Epidermal melanocyte (primary cell): Measurements from ENCODE around the gene WDFY2.
A peak's percentile ranks its signal among the peaks of the same experiment; 100 is the strongest.
"Not testable (repeated sequence)": the region's sequence is repeated elsewhere in the genome, so short reads cannot be mapped to it uniquely, and the experiment has no call there.

Experiments
- DNase-seq: peaks from one replicate; pipeline ENCODE4 v3.0.0; 2011; ENCODE audit warnings: low spot score; ENCODE audit not compliant: insufficient read length

Gene WDFY2

DNA sequence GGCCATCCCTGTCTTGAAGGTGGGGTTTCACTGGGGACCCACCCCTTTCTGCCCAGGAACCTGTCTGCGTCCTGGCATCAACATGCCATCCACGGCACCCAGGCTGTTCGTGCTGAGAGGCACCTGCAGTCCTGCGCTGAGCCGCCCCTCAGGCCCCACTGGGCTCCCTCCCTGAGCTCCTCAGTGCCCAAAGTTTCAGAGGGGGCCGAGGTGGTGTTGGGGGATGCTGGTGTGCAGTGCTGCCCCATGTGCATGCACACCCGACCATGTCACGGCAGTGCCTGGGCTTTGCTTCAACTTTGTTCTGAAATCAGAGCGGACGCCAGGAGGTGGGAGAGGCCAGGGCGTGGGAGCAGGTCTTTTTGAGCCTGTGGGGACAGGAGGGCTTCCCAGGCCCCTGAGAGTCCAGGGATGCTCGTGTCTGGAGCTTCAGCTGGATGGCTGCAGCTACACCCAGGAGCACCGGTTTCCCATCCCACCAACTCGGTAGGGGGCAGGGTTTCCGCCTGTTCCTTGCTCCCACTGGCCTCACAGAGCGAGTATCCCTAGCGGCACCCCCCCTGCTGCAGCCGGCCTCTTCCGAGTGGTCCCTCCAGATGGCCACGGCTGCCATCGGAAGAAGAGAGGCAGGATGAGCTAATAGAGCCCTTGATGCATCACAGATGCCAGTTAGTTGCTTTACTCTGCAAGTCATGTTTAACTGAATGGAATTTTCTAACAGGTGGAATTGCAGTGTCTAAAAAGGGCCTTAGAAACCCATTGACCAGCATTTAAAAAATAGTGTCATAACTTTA, 44.0 kb downstream of the WDFY2 start:
- no peak for DNase-seq

DNA sequence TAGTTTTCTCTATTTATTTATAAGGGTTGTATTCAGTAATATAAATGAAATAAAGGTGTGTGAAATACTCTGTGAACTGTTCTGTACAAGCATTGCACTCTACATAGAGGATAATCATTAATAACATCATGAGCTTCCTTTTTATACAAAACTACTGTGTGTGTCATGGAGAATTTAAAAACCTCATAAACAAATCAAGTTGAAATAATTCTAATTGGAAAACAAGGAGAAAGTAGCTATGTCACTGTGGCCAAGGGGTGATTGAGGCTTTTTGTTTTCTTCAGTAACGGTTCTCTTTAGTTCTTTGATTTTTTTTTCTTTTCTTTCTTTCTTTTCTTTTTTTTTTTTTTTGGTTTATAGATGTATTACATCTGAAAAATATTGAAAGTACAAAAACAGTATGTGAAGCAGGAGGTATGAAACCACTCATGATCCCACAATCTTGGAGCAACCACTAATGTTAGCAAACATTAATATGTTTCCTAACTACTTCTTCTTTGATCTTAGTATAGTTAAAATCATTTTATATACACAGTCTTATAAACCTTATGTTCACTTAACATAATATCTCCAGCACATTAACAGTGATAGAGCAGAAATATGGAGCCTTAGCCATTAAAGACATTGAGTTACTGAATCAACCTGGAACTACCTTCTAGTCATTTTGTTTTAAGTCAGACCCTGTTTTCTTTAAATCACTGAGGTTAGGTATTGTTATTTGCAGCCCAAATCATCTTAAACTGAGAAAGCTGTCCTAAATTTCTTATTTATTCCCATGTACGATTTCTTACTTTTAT, 45.4 kb downstream of the WDFY2 start:
- DNase-seq, result no peak

DNA sequence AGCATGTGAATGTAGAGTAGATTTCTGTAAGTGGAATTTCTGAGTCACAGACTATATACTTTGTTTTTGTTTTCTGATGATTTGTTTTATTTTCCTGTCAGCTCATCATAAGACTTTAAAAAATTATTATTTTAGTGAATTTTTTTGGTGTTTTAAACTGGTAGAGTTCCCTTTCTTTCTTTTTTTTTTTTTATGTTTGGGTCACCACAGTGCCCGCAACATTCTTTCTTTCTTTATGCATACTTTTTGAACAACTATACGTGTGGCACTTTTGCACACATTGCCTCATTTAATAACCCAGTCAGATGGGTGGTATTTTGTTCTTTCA, 46.0 kb downstream of the WDFY2 start:
- no peak for DNase-seq

DNA sequence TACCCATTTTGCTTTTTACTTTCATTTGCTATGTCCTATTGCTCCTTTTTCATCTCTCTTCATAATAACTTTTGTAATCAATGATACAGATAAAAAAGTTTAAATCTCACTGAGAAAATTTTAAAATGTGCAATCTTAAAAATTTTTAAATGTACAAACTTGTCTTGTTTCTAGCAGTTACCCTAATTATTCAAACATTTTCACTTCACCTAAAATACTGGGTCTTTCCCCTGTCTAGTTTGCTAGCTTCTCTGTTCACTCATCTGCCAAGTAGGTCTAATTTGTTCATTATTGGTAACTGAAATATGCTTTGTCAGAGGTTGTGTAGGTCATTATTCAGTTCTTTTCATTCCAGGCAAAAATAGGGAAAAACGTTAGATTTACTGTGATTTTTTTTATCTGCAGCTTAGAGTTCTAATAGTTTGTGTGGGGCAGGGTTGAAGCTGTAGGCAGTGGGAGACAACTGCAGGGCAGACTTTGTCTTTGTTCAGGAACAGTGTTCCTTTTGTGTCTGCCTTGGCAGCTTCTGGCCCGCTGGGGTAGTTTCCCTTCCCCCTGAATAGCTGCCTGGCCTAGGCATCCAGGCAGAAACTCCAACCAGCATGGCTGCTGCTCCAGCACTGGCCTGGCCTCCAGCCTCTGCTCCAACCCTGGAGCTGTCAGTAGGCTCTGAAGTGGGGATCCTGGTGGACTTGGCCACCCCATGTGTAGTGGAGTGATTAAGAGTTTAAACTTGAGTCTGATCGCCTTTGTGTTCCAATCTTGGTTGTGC, 48.5 kb downstream of the WDFY2 start:
- no peak for DNase-seq

DNA sequence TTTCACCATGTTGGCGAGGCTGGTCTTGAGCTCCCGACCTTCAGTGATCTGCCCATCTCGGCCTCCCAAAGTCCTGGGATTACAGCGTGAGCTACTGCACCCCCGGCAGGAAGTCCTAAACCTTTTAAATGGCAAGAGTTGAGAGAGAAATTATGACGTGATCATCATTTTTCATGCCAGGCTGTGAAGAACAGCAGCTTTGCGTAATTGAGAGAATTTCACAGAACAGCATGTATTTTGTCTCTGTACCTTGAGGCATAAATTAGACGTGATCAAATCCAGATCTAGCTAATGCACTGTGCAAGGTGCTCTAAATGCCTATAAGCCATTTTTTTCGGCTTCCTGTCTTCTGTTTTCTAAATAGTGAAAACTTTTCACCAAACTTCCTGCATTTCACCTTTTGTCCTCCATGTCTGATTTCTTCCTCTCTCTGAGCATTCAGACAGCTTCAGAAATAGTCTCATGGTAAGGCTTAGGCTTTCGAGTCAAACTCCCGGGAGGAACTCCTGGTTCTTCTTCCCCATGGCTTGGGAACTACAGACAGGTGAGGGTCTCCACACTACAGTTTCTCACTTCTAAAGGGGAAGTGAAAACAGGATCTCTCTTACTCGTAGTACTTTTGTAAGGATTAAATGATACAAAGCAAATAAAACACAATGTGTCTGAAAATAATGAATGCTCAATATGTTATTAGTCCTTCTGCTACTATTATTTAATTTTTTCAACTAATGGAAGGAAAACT, 51.0 kb downstream of the WDFY2 start:
- DNase-seq, result no peak

DNA sequence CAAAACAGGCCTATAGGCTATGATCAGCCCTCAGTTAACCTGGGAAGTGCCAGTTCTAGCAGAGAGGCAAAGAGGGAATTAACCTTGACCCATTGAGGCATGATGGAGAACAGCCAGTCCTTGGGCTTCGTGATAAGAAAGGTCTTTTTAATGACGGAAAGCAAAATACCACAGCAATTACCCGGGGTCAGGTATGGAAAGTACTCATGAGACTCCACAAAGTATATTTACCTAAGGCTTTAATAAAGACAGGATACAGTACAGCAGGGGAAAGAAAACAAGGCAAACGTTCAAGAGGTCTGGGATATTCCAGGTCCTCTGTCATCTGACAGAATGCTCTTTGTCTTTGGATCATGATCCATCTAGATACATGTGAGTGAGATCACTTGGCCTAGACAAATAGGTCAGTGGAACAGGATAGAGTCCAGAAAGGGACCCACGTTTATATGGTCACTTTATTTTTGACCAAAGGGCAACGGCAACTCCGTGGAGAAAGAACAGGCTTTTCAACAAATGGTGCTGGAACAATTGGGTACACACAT, 52.2 kb downstream of the WDFY2 start:
- DNase-seq, result no peak

DNA sequence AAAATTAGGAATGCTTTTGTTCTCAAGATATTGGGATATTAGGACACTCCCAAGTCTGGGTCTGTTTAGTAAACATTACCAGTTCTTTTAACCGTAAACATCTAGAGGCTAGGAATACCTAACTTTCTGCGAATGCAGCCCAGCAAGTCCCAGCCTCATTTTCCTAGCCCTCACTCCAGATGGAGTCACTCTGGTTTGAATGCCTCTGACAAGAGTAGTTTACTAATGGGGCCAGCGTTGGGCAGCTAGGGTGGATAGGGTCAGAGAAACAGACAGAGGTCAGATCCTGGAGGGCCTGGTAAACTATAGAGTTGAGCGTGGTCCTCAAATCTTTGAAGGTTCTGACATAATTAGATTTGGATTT, 53.6 kb downstream of the WDFY2 start:
- no peak for DNase-seq

DNA sequence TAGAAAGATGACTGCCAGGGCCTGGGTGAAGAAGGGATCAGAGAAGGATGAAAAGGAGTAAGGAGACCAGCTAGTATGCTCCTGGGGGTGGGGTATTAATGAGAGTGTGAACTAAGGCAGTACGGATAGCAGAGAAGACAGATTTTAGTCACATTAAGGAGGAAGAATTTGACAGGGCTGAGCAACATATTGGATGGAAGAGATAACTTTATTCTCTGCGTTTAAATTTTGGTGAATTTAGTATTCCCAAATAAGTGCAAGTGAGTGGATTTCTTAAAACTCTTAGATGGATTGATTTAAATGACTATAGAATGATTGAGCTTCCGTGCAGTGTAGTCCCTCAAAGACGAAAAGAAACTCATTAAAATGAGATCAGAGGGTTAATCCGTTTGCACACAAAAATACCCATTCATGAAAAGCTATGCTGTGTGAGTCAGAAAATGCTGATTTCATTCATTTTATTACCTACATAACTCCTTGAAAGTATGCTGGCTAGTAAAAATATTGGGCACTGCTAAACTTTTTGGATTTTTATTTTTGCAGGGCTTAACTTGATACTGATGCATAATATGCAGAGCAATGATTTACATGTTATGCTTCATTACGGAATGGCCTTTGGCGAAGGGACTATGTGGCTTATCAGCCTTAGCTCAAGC, 54.1 kb downstream of the WDFY2 start:
- DNase-seq, result no peak

DNA sequence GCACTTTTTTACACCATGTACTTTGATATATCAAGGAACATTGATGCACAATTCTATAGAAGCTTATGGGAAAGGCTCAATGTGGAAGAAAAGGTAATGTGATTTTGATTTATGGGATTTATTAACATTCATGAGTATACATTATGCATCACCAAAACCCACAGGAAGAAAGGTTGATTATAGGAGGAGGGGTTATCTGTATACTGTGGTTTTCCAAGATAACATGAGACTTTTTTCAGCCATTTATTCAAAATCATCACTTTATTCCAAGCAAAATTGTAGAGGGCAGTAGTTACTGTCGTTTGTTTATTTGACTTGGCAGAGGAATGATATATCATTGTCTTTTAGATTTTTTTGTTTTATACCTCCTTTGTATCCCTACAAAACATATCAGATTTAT, 54.9 kb downstream of the WDFY2 start:
- no peak for DNase-seq

DNA sequence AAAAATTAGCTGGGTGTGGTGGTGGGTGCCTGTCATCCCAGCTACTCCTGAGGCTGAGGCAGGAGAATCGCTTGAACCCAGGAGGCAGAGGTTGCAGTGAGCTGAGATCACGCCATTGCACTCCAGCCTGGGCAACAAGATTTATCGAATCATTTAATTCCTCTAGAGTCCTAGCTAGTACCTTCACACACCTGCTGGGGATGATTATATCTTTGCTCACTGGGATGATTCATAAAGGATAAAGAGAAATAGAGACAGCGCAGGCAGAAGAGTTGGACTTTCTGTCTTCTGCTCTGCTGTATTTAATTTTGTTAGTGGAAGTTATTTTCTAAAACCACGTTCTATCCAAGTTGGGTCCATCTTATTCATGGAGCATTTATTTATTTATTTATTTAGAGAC, 56.4 kb downstream of the WDFY2 start:
- not testable (repeated sequence) for DNase-seq

DNA sequence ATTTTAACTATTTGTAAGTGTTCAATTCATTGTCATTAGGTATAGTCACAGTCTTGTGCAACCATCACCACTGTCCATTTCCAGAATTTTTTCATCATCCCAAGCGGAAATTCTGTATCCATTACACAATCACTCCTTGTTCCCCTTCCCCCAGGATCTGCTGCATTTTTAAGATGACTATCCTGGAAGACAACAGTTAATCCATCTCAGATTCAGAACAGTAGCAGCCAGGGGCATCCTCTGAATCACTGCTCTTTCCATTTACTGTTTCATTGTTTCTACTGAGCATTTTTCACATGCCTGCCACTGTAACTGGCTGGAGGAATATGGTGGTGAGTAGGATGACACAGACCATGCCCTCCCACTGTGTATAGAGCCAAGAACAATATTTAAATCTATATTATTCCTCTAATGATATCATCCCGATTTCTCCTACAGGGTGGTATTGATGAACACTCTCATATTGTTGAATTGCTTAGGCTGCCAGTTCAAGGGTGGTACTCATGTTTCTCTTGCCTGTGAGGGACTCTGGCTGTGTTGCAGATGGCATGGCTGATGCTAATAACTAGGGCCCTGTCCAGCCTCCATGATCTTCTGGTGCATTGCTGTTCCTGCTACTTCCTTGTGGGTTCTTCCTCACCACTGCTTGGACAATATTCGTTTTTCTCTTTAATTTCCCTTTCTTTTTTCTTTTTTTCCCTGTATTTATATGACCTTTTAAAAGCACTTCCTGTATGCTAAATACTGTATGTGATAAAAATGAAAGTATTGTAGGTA, 59.0 kb downstream of the WDFY2 start:
- peak; percentile 54 for DNase-seq

DNA sequence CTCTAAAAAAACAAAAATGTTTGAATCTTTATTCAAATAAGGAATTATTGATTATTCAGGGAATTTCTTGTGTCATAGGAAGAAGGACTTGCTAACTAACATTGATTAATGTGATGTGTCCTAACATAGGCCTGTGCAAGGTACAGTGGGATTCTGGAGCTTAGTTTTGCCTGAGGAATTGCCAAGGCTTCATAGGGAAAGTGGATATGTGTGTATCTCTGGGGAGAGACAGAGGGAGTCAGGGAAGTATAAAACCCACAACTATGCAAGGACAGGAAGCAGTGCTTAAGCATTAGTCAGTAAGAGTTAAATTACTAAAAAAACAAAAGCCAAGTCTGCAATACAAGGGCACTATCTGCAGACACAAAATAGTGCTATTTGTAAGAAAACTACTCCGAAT, 59.6 kb downstream of the WDFY2 start:
- DNase-seq, result peak; percentile 42

DNA sequence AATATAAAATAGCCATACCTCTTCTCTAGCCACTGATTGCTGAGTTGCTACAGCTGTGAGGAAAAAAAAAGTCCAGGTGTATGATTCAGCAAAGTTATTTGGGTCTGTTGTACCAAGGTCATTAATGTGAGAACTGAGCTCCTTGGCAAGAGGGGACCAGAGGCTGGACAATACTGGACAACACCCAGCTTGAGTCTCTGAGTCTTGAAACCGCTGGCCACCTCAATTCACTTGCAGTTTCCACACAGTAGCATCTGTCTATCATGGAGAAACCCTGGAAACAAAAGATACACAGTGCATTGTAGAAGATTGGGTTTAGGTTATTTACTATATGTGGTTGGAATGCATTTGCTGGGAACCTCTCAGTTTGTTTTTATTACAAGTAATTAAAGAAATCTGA, 60.4 kb downstream of the WDFY2 start:
- DNase-seq, result no peak

DNA sequence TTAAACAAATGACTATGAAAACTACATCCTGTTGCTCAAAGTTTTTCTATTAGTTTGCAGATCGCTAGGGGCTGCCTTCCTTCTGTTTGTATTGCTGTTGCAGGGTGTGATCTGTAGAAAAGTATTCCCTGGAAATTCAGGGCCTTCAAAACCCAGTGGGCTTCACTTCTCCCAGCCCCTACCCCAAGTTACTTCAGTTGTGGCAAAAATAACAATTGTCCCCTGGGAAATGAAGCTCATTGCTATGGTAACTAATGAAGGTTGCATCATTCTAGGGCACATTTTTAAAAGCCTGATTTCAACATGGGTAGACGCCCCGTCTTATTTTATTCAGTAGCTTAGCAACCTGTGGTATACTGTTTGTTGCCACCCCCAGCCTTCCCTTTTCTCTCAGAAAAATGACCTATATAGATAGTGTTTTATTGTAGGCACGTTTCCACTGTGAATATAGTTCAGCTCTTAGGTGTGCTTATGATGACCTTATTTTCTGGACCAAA, 60.9 kb downstream of the WDFY2 start:
- no peak for DNase-seq

DNA sequence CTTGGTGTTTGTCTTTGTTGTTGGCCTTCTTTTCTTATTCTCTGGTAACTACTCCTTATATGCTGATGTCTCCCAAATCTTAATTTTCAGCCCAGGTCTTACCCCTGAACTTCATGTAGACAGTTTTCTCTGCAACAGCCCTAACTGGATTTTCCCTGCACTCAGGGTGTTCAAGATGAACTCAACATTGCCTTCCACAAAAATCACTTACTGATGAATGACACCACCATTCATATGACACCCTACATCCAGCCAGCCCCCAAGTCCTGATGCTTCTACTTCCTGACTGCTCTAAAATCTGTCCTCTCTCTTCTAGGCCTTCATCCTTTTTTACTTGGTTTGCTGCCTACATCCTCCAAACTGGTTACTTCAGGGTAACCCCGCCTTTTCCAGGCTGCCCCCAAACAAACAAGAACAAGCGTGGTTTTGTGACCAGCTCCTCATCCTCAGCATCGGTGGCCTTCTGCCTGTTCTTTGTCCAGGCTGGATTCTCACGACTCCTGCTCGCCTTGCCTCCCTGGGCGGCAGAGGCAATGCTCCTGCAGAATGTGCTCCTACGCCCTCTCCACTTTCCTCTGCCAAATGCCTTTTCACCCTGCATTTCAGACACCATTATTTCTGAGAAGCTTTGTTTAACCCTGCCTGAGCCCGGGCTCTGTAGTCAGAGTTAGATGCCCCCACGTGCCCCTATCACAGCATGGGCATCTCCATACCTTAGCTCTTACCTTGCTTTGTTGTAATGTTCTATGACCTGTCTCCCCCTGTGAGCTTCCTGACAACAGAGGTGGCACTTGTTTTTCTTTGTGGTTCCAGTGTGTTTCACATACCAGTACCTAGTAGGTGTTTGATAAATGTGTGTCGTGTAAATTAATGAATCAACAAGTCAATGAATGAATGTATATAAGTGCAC, 61.8 kb downstream of the WDFY2 start:
- DNase-seq, result no peak

DNA sequence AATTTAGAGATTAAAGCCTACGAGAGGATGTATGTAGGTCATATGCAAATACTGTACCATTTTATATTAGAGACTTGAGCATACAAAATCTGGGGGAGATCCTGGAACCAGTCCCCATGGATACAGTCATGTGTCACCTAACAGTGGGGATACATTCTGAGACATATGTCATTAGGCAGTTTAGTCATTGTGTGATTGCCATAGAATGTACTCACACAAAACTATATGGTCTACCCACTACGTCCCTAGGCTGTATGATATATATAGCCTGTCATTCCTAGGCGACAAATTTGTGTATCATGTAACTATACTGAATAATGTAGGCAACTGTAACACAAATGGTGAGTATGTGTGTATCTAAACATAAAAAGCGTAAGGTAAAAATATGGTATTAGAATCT, 62.8 kb downstream of the WDFY2 start:
- DNase-seq, result no peak

DNA sequence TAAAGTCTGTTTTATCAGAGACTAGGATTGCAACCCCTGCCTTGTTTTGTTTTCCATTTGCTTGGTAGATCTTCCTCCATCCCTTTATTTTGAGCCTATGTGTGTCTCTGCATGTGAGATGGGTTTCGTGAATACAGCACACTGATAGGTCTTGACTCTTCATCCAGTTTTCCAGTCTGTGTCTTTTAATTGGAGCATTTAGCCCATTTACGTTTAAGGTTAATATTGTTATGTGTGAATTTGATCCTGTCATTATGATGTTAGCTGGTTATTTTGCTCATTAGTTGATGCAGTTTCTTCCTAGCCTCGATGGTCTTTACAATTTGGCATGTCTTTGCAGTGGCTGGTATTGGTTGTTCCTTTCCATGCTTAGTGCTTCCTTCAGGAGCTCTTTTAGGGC, 67.9 kb downstream of the WDFY2 start:
- not testable (repeated sequence) for DNase-seq

DNA sequence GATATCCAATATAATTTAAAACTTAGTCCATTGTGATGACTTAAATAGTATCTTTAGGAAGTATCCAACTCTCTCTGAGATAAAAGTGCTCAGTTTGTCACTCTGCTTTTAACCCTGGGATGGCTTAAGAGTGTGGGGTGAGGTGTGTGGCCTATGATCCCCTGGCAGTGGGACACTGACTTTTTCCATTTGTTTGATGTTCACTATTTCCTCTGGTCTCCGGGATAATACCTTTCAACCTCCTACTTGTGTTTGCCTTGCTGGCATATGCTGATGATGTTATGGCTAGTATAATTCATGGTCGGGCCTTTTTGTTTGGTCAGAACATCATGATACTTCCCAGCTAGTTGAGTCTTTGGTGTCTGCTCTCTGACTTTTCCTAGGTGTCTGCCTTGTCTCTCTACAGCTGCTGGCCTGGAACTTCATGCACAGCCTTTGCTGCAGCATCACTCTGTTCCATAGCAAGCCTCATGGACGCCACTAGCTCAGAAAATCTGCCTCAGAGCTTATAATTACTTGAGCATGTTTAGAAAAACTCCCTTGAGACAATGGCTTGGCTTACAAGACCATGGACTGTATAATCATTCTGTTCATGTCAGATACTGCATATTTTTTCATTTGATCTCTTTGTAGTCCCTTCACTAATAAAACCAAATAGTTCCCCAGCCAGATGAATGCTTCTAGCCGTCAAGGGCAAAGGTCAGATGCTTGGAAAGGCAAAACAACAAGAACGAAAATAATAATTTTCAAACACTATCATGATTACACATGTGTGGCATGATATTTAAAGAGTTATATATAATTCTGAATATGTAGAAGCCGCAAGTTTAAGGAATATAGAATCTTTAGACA, 75.2 kb downstream of the WDFY2 start:
- no peak for DNase-seq
